B cell (primary cell): ENCODE data around the gene ULK4. TPM values are rescaled to one million over a fixed set of nuclear protein-coding genes. Genes with fewer than 3 reads are reported as not detected.

Experiments used
- ATAC-seq: fragments of 200-7000 bp; cut with Tn5 transposase; one replicate; pipeline ENCODE4 v1.10.0; 2021; ENCODE audit warnings: low read depth, mild to moderate bottlenecking, moderate number of reproducible peaks, moderate library complexity
- CTCF ChIA-PET: fragments of 350-600 bp; sonication (Branson Sonifier 250); formaldehyde crosslinking; loops from one replicate; lab custom pipeline; 2021; ENCODE audit warnings: antibody characterized with exemption, inconsistent platforms; lab: Charles Lee
- POLR2A ChIA-PET: fragments of 350-600 bp; sonication (Branson Sonifier 250); formaldehyde crosslinking; loops from one replicate; lab custom pipeline; 2021; ENCODE audit warnings: antibody characterized with exemption; lab: Charles Lee
- DNase-seq: peaks from one replicate; pipeline ENCODE4 v3.0.0; 2013
- H2AFZ ChIP-seq: 2 replicates; pipeline ENCODE4 v1.6.1; 2012; ENCODE audit warnings: mild to moderate bottlenecking, low read depth, low read length; ENCODE audit not compliant: insufficient read depth, poor library complexity, severe bottlenecking
- H3K27ac ChIP-seq, 2 donors: 1 replicate in 1 of 2; 2 replicates in 1 of 2; pipeline ENCODE4 v1.5.1; 2012 to 2013; ENCODE audit warnings: low read length in 2 of 2, mild to moderate bottlenecking in 2 of 2, moderate library complexity in 1 of 2
- H3K27me3 ChIP-seq, 4 experiments: fragments of 200-600 bp in 1 of 4; sonication (generic) in 1 of 4; replicated peaks in 1 of 4; 1 replicate in 2 of 4; 2 replicates in 2 of 4; pipeline versions ENCODE4 v1.6.1 to v1.7.0; 2013 to 2016; ENCODE audit warnings: low read length in 3 of 4, mild to moderate bottlenecking in 2 of 4, mixed read lengths in 1 of 4, moderate library complexity in 1 of 4; ENCODE audit not compliant: insufficient read depth in 4 of 4, control insufficient read depth in 3 of 4; ENCODE audit errors: control extremely low read depth in 1 of 4
- H3K36me3 ChIP-seq, 2 experiments: replicated peaks in 1 of 2; 1 replicate in 1 of 2; 2 replicates in 1 of 2; pipeline versions ENCODE4 v1.6.1 to v1.7.1; 2013; ENCODE audit warnings: low read length in 1 of 2; ENCODE audit not compliant: insufficient read depth in 2 of 2, control insufficient read depth in 1 of 2; ENCODE audit errors: control extremely low read depth in 1 of 2, extremely low read depth in 1 of 2
- H3K4me1 ChIP-seq, 2 donors: fragments of 200-600 bp in 1 of 2; sonication (generic) in 1 of 2; 1 replicate in 1 of 2; 2 replicates in 1 of 2; pipeline versions ENCODE4 v1.5.1 to v1.6.1; 2013 to 2017; ENCODE audit warnings: low read length in 2 of 2; ENCODE audit not compliant: control insufficient read depth in 2 of 2, insufficient read depth in 2 of 2
- H3K4me2 ChIP-seq: replicated peaks from 2 replicates; pipeline ENCODE3; 2012; ENCODE audit warnings: mild to moderate bottlenecking, low read depth, low read length; ENCODE audit not compliant: poor library complexity, severe bottlenecking
- H3K4me3 ChIP-seq, 5 experiments: fragments of 200-600 bp in 1 of 5; sonication (generic) in 1 of 5; 1 replicate in 3 of 5; 2 replicates in 2 of 5; pipeline versions ENCODE4 v1.5.1 to v1.7.0; 2011 to 2016; ENCODE audit warnings: low read length in 4 of 5, mild to moderate bottlenecking in 4 of 5, low read depth in 2 of 5, control low read depth in 1 of 5, moderate library complexity in 1 of 5; ENCODE audit not compliant: insufficient read depth in 1 of 5; ENCODE audit errors: control extremely low read depth in 1 of 5, extremely low read depth in 1 of 5
- H3K79me2 ChIP-seq: fragments of 200-600 bp; sonication (generic); one replicate; pipeline ENCODE4 v1.6.0; 2016; ENCODE audit warnings: low read length; ENCODE audit not compliant: control insufficient read depth, insufficient read depth
- H3K9ac ChIP-seq: fragments of 200-600 bp; sonication (generic); 2 replicates; pipeline ENCODE4 v1.6.1; 2017; ENCODE audit warnings: mild to moderate bottlenecking, low read length, moderate library complexity
- H3K9me3 ChIP-seq, 3 donors: one replicate each; pipeline versions ENCODE4 v1.6.1 to v1.7.1; 2013; ENCODE audit warnings: low read length in 2 of 3; ENCODE audit not compliant: control insufficient read depth in 2 of 3, insufficient read depth in 1 of 3; ENCODE audit errors: control extremely low read depth in 1 of 3
- H4K20me1 ChIP-seq: 2 replicates; pipeline ENCODE4 v1.6.0; 2012; ENCODE audit warnings: mild to moderate bottlenecking, low read length; ENCODE audit not compliant: insufficient read depth, control insufficient read depth, poor library complexity, severe bottlenecking
- H3K27ac Mint-ChIP-seq: one replicate; pipeline ENCODE4 v1.8.0; 2021; ENCODE audit warnings: mixed read lengths
- H3K27me3 Mint-ChIP-seq: one replicate; pipeline ENCODE4 v1.8.0; 2021; ENCODE audit warnings: mixed read lengths
- H3K4me1 Mint-ChIP-seq: one replicate; pipeline ENCODE4 v1.8.0; 2021; ENCODE audit warnings: mixed read lengths
- H3K4me3 Mint-ChIP-seq: one replicate; pipeline ENCODE4 v1.8.0; 2021; ENCODE audit warnings: mixed read lengths
- H3K9me3 Mint-ChIP-seq: one replicate; pipeline ENCODE4 v1.8.0; 2022; ENCODE audit warnings: mixed read lengths; ENCODE audit not compliant: insufficient read depth
- EZH2 ChIP-seq: IDR thresholded peaks from 2 replicates; pipeline ENCODE4 v1.6.1; 2012; ENCODE audit warnings: borderline replicate concordance, low read depth, mild to moderate bottlenecking, moderate library complexity, low read length; ENCODE audit not compliant: insufficient read depth, poor library complexity, severe bottlenecking
- WGBS: methylation state at CpG from one replicate; pipeline ENCODE4 v1.1.5; 2013; ENCODE audit warnings: missing lambda C conversion rate; ENCODE audit not compliant: insufficient coverage; 5-methylcytosine and 5-hydroxymethylcytosine counted together
- intact Hi-C: fragments of 100-400 bp; cut with micrococcal nuclease; formaldehyde crosslinking; loops from one replicate; pipeline ENCODE4 v1.10.0; 2022
- polyA plus RNA-seq: library from polyadenylated mRNA; depleted of rRNA; stranded (reverse); fragments of >200 nt; gene quantifications from 2 replicates; pipeline ENCODE4 v1.2.3, GENCODE V29; 2012
- total RNA-seq, 2 donors: library from RNA; stranded (reverse); fragments of 120-200 nt in 1 of 2; gene quantifications; 1 replicate in 1 of 2; 2 replicates in 1 of 2; pipeline versions ENCODE4 v1.2.3 to v1.2.4, GENCODE V29; 2013 to 2022
- TF ChIP-seq, protein P1 (sequence below): fragments of 200-600 bp; IDR thresholded peaks from one replicate; pipeline ENCODE4 v1.8.0; 2022; ENCODE audit warnings: antibody characterized with exemption, mild to moderate bottlenecking

The ULK4 gene
- total and polyA plus RNA-seq, 2 donors (not counting 1 experiment from before 2014, with no cell fraction given) = 5.2 to 33.7 TPM

DNA sequence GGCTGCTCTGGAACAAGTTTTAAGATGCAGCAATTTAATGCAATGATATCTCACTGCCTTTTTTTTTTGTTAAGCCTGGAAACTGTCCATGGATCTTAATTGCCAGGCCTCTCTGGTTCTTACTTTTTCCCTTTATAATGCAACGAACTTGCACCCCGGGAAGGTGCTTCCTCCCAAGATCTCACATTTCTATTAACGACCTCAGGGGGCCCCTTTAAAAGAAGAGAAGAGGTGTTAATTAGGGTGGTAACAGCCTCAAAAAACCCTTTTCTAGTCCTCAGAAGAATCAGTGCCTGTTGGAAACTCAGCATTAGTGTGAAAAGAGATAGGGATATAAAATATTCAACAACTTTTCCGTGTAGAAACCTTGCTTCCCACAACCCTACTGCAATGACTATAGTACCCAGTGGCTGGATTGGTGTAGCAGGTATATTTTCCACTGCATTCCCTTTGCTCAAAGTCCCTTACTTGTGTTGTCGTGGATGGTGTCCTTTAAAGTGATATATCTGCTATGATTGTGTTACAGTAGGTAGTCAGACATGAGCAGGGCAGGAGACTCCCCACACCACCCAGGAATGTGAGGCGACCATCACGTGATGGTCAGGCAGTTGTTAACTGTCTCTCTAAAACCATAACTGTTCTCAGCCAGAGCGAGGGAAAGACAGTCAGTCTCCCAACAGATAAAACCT, 640.8 kb downstream of the ULK4 start:
- ATAC-seq (no peak), DNase-seq (no peak)
- CTCF ChIA-PET = no interaction called here
- Histone ChIP-seq H3K9ac (no peak overlapping the region), H3K4me1 (no peaks in the 10 kb centered on the region), H3K36me3 (no peaks in the 10 kb centered on the region), H3K27me3 (no peaks in the 10 kb centered on the region), H3K4me2 (no peak overlapping the region), H4K20me1 (no peaks in the 10 kb centered on the region), H3K9me3 (no peaks in the 10 kb centered on the region), H2AFZ (no peak overlapping the region), H3K4me3 (no peak overlapping the region), H3K79me2 (no peaks in the 10 kb centered on the region), H3K27ac (no peak overlapping the region)
- intact Hi-C loops = no loop called here
- POLR2A ChIA-PET = no interaction called here
- Mint-ChIP-seq H3K4me1 (no peaks in the 10 kb centered on the region), H3K4me3 (no peak overlapping the region), H3K27ac (no peak overlapping the region), H3K27me3 (no peaks in the 10 kb centered on the region), H3K9me3 (no peaks in the 10 kb centered on the region)
- WGBS = 100% methylated on average over 1 of the region's 8 CpGs
- TF ChIP-seq, protein P1, sequence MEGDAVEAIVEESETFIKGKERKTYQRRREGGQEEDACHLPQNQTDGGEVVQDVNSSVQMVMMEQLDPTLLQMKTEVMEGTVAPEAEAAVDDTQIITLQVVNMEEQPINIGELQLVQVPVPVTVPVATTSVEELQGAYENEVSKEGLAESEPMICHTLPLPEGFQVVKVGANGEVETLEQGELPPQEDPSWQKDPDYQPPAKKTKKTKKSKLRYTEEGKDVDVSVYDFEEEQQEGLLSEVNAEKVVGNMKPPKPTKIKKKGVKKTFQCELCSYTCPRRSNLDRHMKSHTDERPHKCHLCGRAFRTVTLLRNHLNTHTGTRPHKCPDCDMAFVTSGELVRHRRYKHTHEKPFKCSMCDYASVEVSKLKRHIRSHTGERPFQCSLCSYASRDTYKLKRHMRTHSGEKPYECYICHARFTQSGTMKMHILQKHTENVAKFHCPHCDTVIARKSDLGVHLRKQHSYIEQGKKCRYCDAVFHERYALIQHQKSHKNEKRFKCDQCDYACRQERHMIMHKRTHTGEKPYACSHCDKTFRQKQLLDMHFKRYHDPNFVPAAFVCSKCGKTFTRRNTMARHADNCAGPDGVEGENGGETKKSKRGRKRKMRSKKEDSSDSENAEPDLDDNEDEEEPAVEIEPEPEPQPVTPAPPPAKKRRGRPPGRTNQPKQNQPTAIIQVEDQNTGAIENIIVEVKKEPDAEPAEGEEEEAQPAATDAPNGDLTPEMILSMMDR = no peak
- no peak for TF ChIP-seq EZH2

DNA sequence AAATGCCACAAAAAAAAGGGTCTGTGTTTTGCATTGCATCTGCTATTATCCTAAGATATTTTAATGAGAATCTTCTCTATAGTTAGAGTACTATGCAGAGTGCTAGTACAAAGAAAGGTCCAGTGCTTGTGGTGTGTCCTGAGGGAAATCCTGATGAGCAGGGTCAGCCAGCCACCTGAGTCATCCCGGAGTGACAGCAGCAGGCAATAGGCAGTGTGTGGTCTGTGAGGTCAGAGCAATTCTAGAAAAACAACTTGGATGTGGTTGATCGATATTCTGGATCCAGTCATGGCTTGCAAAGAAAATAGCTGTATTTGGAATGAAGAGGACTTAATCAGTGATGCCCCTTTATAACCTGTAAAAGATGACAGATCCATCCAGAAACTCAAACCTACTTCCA, 643.4 kb downstream of the ULK4 start:
- TF ChIP-seq EZH2 = no peak
- TF ChIP-seq, protein P1 = no peak
- no peaks in the 10 kb centered on the region for H3K79me2 ChIP-seq
- Mint-ChIP-seq H3K4me1 (no peaks in the 10 kb centered on the region), H3K4me3 (no peak overlapping the region), H3K27ac (no peak overlapping the region), H3K9me3 (no peaks in the 10 kb centered on the region), H3K27me3 (no peaks in the 10 kb centered on the region)
- H3K4me1 ChIP-seq = no peaks in the 10 kb centered on the region
- H3K36me3 ChIP-seq = no peaks in the 10 kb centered on the region
- H4K20me1 ChIP-seq = no peaks in the 10 kb centered on the region
- no peaks in the 10 kb centered on the region for H3K9me3 ChIP-seq
- no peak overlapping the region for H3K27ac ChIP-seq
- intact Hi-C loops = loop anchor here (10.0 kb wide), 1 partner anchor 734 kb away; no protein-coding TSS in a partner anchor
- H3K27me3 ChIP-seq = no peaks in the 10 kb centered on the region
- DNase-seq (no peak), ATAC-seq (no peak)
- POLR2A ChIA-PET = no interaction called here
- no peak overlapping the region for H3K4me3 ChIP-seq
- no peak overlapping the region for H2AFZ ChIP-seq
- H3K9ac ChIP-seq = no peak overlapping the region
- WGBS = 88% methylated on average over 1 of the region's 2 CpGs
- no peak overlapping the region for H3K4me2 ChIP-seq
- CTCF ChIA-PET = no interaction called here
